Ovary (tissue), 3 donors: ENCODE data around the gene ICE2.

ENCODE experiments used
- EP300 ChIP-seq: sonication (generic); formaldehyde crosslinking; IDR thresholded peaks from one replicate; pipeline ENCODE4 v1.6.1; 2017; ENCODE audit warnings: antibody characterized with exemption
- POLR2A ChIP-seq: fragments of 450-650 bp; IDR thresholded peaks from one replicate; pipeline ENCODE4 v1.6.1; 2017; ENCODE audit warnings: antibody characterized with exemption, mild to moderate bottlenecking, moderate library complexity
- TF ChIP-seq, protein P1 (sequence below), 3 donors: fragments of 450-650 bp in 2 of 3; fragments of 200-600 bp in 1 of 3; IDR thresholded peaks; one replicate each; pipeline versions ENCODE4 v1.5.1 to v1.8.0; 2016 to 2022; ENCODE audit warnings: antibody characterized with exemption in 3 of 3, mild to moderate bottlenecking in 1 of 3
- donor health status: DM: no; HTN: no; CAD: no.

DNA sequence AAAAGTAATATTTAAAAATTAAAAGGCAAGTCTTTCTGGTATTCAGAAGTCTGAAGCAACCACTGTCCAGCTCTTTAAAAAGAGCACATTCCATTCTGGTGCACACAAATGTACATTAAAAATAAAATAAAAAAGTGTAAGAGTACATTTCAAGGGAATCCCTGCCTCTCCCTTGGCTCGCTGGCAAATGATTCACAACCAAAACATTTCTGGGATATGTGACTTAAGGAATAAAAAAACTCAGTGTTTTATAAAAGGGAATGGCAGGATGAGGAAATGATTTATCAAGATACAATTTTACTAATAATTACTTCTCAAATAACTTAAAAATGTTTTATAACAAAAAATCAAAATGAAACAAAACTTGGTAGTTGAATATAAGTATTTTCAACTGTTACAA, 57.4 kb downstream of the ICE2 start:
- TF ChIP-seq, protein P1, sequence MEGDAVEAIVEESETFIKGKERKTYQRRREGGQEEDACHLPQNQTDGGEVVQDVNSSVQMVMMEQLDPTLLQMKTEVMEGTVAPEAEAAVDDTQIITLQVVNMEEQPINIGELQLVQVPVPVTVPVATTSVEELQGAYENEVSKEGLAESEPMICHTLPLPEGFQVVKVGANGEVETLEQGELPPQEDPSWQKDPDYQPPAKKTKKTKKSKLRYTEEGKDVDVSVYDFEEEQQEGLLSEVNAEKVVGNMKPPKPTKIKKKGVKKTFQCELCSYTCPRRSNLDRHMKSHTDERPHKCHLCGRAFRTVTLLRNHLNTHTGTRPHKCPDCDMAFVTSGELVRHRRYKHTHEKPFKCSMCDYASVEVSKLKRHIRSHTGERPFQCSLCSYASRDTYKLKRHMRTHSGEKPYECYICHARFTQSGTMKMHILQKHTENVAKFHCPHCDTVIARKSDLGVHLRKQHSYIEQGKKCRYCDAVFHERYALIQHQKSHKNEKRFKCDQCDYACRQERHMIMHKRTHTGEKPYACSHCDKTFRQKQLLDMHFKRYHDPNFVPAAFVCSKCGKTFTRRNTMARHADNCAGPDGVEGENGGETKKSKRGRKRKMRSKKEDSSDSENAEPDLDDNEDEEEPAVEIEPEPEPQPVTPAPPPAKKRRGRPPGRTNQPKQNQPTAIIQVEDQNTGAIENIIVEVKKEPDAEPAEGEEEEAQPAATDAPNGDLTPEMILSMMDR (IDR thresholded peaks at IDR 0.05): no peak
- TF ChIP-seq POLR2A (no peak), EP300 (no peak)
